ENCODE results near the gene PIGQ.

DNA sequence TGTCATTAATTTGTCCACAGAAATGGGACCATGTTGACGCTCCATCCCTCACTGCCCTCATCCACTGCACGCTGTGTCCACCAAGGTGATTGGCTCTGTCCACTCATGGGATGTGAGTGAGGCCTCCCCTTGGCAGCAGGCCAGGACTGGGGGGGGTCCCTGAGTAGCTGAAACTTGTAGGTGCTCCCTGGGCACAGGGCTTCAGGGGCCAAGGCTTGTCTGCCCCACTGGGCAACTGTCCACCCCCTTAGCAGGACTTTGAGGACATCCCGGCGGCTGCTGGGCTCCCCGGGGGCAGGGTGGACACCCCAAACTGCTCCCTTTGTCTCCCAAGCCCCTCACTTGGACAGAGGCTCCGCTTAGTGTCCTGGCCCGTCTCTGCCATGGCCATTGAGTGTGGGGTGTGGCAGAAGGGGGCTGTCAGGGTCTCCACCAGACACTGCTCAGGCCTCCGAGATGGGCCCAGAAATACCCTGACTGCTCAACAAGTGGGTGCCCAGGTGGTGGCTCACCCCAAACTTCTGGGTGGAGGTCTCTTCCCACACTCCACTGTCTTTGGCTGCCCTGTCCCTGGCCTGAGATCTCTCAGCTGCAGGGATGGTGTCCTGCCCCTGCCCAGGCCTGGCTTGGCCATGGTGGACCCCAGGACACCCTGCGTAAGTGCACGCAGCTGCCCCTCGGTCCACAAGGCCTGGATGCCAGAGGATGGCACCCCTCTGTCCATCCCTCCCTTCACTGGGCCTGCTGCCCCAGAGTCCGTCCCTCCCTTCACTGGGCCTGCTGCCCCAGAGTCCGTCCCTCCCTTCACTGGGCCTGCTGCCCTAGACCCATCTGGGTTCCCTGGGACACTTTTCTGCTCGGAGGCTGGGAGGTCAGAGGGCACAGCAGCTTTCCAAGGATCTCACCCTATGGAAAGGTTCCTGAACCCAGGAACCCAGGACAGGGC lies 17.1 kb downstream of the PIGQ start:
- TF ChIP-seq, protein P1, sequence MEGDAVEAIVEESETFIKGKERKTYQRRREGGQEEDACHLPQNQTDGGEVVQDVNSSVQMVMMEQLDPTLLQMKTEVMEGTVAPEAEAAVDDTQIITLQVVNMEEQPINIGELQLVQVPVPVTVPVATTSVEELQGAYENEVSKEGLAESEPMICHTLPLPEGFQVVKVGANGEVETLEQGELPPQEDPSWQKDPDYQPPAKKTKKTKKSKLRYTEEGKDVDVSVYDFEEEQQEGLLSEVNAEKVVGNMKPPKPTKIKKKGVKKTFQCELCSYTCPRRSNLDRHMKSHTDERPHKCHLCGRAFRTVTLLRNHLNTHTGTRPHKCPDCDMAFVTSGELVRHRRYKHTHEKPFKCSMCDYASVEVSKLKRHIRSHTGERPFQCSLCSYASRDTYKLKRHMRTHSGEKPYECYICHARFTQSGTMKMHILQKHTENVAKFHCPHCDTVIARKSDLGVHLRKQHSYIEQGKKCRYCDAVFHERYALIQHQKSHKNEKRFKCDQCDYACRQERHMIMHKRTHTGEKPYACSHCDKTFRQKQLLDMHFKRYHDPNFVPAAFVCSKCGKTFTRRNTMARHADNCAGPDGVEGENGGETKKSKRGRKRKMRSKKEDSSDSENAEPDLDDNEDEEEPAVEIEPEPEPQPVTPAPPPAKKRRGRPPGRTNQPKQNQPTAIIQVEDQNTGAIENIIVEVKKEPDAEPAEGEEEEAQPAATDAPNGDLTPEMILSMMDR (conservative IDR thresholded peaks at IDR 0.05 in 1 of 2, IDR thresholded peaks at IDR 0.05 in 1 of 2; ENCODE audit: low read depth in 1 of 2, low read length in 2 of 2) = no peak
- no peak for TF ChIP-seq EZH2 (IDR thresholded peaks at IDR 0.05; ENCODE audit: low read length, missing control alignments)
